H9 (cell line): Measurements from ENCODE around the gene TSR1. TPM values are rescaled to one million over a fixed set of nuclear protein-coding genes. Genes with fewer than 3 reads are reported as not detected.

Experiments
- DNase-seq: peaks from one replicate; pipeline ENCODE4 v3.0.0-alpha.2; 2017
- H2AFZ ChIP-seq: one replicate; pipeline ENCODE4 v1.6.1; 2013; ENCODE audit warnings: mild to moderate bottlenecking, low read length, control low read depth, moderate library complexity
- H2AK5ac ChIP-seq: 2 replicates; pipeline ENCODE4 v1.6.1; 2013; ENCODE audit warnings: low read length, control low read depth, mixed read lengths; ENCODE audit not compliant: insufficient read length
- H2BK120ac ChIP-seq: one replicate; pipeline ENCODE4 v1.6.1; 2013; ENCODE audit warnings: low read depth, mild to moderate bottlenecking, low read length, control low read depth, inconsistent platforms; ENCODE audit not compliant: poor library complexity, severe bottlenecking
- H2BK12ac ChIP-seq: 2 replicates; pipeline ENCODE4 v1.6.1; 2013; ENCODE audit warnings: low read length, control low read depth, mixed read lengths, low read depth; ENCODE audit not compliant: insufficient read length
- H2BK15ac ChIP-seq: 2 replicates; pipeline ENCODE4 v1.6.1; 2013; ENCODE audit warnings: low read depth, low read length, control low read depth
- H2BK20ac ChIP-seq: one replicate; pipeline ENCODE4 v1.6.1; 2013; ENCODE audit warnings: low read depth, mild to moderate bottlenecking, low read length, control low read depth, inconsistent platforms; ENCODE audit not compliant: poor library complexity, severe bottlenecking
- H2BK5ac ChIP-seq: 2 replicates; pipeline ENCODE4 v1.6.1; 2013; ENCODE audit warnings: low read length, control low read depth, mixed read lengths; ENCODE audit not compliant: insufficient read length
- H3K14ac ChIP-seq: 2 replicates; pipeline ENCODE4 v1.6.1; 2013; ENCODE audit warnings: low read length, control low read depth; ENCODE audit not compliant: insufficient read depth
- H3K18ac ChIP-seq: 2 replicates; pipeline ENCODE4 v1.6.1; 2013; ENCODE audit warnings: low read depth, mild to moderate bottlenecking, mixed read lengths, low read length, control low read depth; ENCODE audit not compliant: insufficient read length
- H3K23ac ChIP-seq: 2 replicates; pipeline ENCODE4 v1.6.1; 2013; ENCODE audit warnings: low read length, control low read depth, mixed read lengths, low read depth; ENCODE audit not compliant: insufficient read length
- H3K23me2 ChIP-seq: 2 replicates; pipeline ENCODE4 v1.6.1; 2013; ENCODE audit warnings: low read depth, mild to moderate bottlenecking, mixed read lengths, low read length, control low read depth; ENCODE audit not compliant: insufficient read length, poor library complexity, severe bottlenecking
- H3K27ac ChIP-seq: 2 replicates; pipeline ENCODE4 v1.5.1; 2013; ENCODE audit warnings: low read length, control low read depth, mixed read lengths, low read depth; ENCODE audit not compliant: insufficient read length
- H3K27me3 ChIP-seq: 2 replicates; pipeline ENCODE4 v1.6.1; 2013; ENCODE audit warnings: low read length, control low read depth, inconsistent platforms; ENCODE audit not compliant: insufficient read depth
- H3K4ac ChIP-seq: 2 replicates; pipeline ENCODE4 v1.6.1; 2013; ENCODE audit warnings: low read depth, mild to moderate bottlenecking, control low read depth, inconsistent platforms, low read length, moderate library complexity
- H3K4me1 ChIP-seq: 2 replicates; pipeline ENCODE4 v1.6.1; 2013; ENCODE audit warnings: low read length, control low read depth, inconsistent platforms; ENCODE audit not compliant: insufficient read depth
- H3K4me2 ChIP-seq: 2 replicates; pipeline ENCODE4 v1.6.1; 2013; ENCODE audit warnings: low read length, control low read depth, mixed read lengths; ENCODE audit not compliant: insufficient read length, insufficient read depth
- H3K56ac ChIP-seq: 2 replicates; pipeline ENCODE4 v1.6.1; 2013; ENCODE audit warnings: low read depth, mild to moderate bottlenecking, mixed read lengths, low read length, control low read depth; ENCODE audit not compliant: insufficient read length
- H3K79me1 ChIP-seq: 2 replicates; pipeline ENCODE4 v1.6.1; 2013; ENCODE audit warnings: low read depth, mild to moderate bottlenecking, moderate library complexity, low read length, control low read depth, inconsistent platforms; ENCODE audit not compliant: insufficient read depth, poor library complexity, severe bottlenecking
- H3K79me2 ChIP-seq: 2 replicates; pipeline ENCODE4 v1.6.1; 2013; ENCODE audit warnings: low read length, control low read depth, inconsistent platforms; ENCODE audit not compliant: insufficient read depth
- H3K9ac ChIP-seq: 2 replicates; pipeline ENCODE4 v1.6.1; 2013; ENCODE audit warnings: low read length, control low read depth, mixed read lengths; ENCODE audit not compliant: insufficient read length; ENCODE audit errors: extremely low read depth
- H3K9me3 ChIP-seq: one replicate; pipeline ENCODE4 v1.6.1; 2013; ENCODE audit warnings: low read depth, low read length, inconsistent platforms; ENCODE audit not compliant: control insufficient read depth
- H3T11ph ChIP-seq: one replicate; pipeline ENCODE4 v1.6.1; 2013; ENCODE audit warnings: mild to moderate bottlenecking, low read length, control low read depth, inconsistent platforms
- H4K20me1 ChIP-seq: one replicate; pipeline ENCODE4 v1.6.1; 2013; ENCODE audit not compliant: control insufficient read depth, insufficient read length, insufficient read depth
- H4K5ac ChIP-seq: 2 replicates; pipeline ENCODE4 v1.6.1; 2013; ENCODE audit warnings: low read depth, mild to moderate bottlenecking, mixed read lengths, low read length, control low read depth; ENCODE audit not compliant: insufficient read length
- H4K8ac ChIP-seq: replicated peaks from 2 replicates; pipeline ENCODE4 v1.6.1; 2013; ENCODE audit warnings: low read length, control low read depth, mixed read lengths, low read depth; ENCODE audit not compliant: insufficient read length
- H4K91ac ChIP-seq: 2 replicates; pipeline ENCODE4 v1.6.1; 2013; ENCODE audit warnings: low read depth, mild to moderate bottlenecking, moderate library complexity, mixed read lengths, low read length, control low read depth; ENCODE audit not compliant: insufficient read length
- H3K27ac Mint-ChIP-seq, 3 experiments: 2 replicates in 2 of 3; 3 replicates in 1 of 3; pipeline ENCODE4 v1.8.0; 2020 to 2021; ENCODE audit warnings: mixed read lengths in 3 of 3, mild to moderate bottlenecking in 1 of 3, moderate library complexity in 1 of 3
- H3K27me3 Mint-ChIP-seq: 2 replicates; pipeline ENCODE4 v1.8.0; 2021; ENCODE audit warnings: low read depth, mild to moderate bottlenecking, moderate library complexity, mixed read lengths
- H3K36me3 Mint-ChIP-seq, 3 experiments: 2 replicates in 2 of 3; 3 replicates in 1 of 3; pipeline ENCODE4 v1.8.0; 2020 to 2021; ENCODE audit warnings: low read depth in 3 of 3, mixed read lengths in 3 of 3; ENCODE audit not compliant: insufficient read depth in 1 of 3
- H3K4me1 Mint-ChIP-seq, 2 experiments: 2 replicates each; pipeline ENCODE4 v1.8.0; 2020; ENCODE audit warnings: mixed read lengths in 2 of 2
- H3K4me3 Mint-ChIP-seq, 2 experiments: 2 replicates in 1 of 2; 3 replicates in 1 of 2; pipeline ENCODE4 v1.8.0; 2020 to 2021; ENCODE audit warnings: mild to moderate bottlenecking in 2 of 2, mixed read lengths in 2 of 2, moderate library complexity in 1 of 2
- H3K9me3 Mint-ChIP-seq, 2 experiments: 2 replicates in 1 of 2; 3 replicates in 1 of 2; pipeline ENCODE4 v1.8.0; 2020; ENCODE audit warnings: mild to moderate bottlenecking in 2 of 2, mixed read lengths in 2 of 2, moderate library complexity in 1 of 2
- WGBS: extraction: QIAGEN DNeasy Blood & Tissue Kit; methylation state at CpG from one replicate; pipeline ENCODE4 v1.1.7; 2013; ENCODE audit warnings: missing lambda C conversion rate, low lambda C conversion rate, mixed read lengths; ENCODE audit not compliant: insufficient read length; ENCODE audit errors: extremely low coverage; 5-methylcytosine and 5-hydroxymethylcytosine counted together
- total RNA-seq: library from RNA; stranded (reverse); gene quantifications from 2 replicates; pipeline ENCODE4 v1.2.1, GENCODE V29; 2021
- TF ChIP-seq, protein P1 (sequence below): fragments of 200-600 bp; sonication (generic); conservative IDR thresholded peaks from 3 replicates; pipeline ENCODE4 v1.8.0; 2021; ENCODE audit warnings: antibody characterized with exemption, mild to moderate bottlenecking

TSR1 gene
- total RNA-seq, 1 experiment from 2014 or later, result 81.1 TPM

DNA sequence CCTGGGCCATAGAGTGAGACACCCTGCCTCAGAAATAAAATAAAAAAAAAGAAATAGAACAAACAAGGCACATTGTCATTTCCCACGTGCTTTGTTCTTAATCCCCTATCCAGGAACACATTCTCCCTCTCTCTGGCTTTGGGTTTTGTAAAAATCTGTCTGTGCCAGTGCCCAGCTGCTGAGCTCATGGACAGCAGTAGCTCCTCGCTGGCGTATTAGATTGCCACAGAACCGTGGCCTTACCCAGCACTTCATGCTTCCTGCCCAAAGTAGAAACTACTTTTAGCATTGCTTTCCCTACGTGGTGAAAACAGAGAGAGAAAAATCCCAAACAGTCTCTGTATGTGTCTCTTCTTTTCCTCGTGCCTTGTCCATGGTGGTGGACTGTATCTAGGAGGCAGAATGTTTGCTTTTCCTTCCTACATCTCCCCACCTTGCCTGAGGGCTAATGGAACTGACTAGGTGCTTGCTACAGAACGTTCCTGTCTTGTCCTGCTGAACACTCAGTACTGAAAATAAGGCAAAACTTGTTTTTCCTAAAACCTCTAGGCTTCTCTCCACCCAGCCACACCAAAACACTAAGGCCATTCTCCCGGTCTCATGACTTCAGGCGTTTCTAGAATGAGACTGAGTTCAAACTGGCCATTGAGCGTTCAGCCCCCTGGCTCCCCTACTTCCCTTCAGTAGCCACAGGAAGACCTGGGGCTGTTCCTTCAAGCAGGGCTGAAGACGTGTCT, 38.5 kb upstream of the TSR1 start:
- H2BK15ac ChIP-seq, result no peak overlapping the region
- no peak overlapping the region for H2AK5ac ChIP-seq
- H3K27me3 ChIP-seq, result no peaks in the 10 kb centered on the region
- no peak overlapping the region for H4K91ac ChIP-seq
- no peaks in the 10 kb centered on the region for H3K79me1 ChIP-seq
- no peak overlapping the region for H2AFZ ChIP-seq
- H3K23me2 ChIP-seq, result no peaks in the 10 kb centered on the region
- H2BK120ac ChIP-seq, result no peak overlapping the region
- no peak overlapping the region for H4K8ac ChIP-seq
- no peaks in the 10 kb centered on the region for H3K79me2 ChIP-seq
- H3K4me1 Mint-ChIP-seq, result peaks cover 7 to 12% of the 10 kb centered on the region in 2 experiments
- H3K27ac ChIP-seq, result no peak overlapping the region
- H4K20me1 ChIP-seq, result no peaks in the 10 kb centered on the region
- TF ChIP-seq, protein P1, sequence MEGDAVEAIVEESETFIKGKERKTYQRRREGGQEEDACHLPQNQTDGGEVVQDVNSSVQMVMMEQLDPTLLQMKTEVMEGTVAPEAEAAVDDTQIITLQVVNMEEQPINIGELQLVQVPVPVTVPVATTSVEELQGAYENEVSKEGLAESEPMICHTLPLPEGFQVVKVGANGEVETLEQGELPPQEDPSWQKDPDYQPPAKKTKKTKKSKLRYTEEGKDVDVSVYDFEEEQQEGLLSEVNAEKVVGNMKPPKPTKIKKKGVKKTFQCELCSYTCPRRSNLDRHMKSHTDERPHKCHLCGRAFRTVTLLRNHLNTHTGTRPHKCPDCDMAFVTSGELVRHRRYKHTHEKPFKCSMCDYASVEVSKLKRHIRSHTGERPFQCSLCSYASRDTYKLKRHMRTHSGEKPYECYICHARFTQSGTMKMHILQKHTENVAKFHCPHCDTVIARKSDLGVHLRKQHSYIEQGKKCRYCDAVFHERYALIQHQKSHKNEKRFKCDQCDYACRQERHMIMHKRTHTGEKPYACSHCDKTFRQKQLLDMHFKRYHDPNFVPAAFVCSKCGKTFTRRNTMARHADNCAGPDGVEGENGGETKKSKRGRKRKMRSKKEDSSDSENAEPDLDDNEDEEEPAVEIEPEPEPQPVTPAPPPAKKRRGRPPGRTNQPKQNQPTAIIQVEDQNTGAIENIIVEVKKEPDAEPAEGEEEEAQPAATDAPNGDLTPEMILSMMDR, result no peak
- H3K36me3 Mint-ChIP-seq, result peaks cover 3 to 37% (median 30%) of the 10 kb centered on the region in 3 experiments; a peak in 6 of 7 replicates
- H3K23ac ChIP-seq, result no peak overlapping the region
- no peak overlapping the region for H3K14ac ChIP-seq
- H3K9me3 Mint-ChIP-seq, result no peaks in the 10 kb centered on the region
- H3K56ac ChIP-seq, result no peak overlapping the region
- no peak overlapping the region for H2BK20ac ChIP-seq
- no peak overlapping the region; a peak in 1 of 7 replicates for H3K27ac Mint-ChIP-seq
- H3K4me1 ChIP-seq, result no peaks in the 10 kb centered on the region
- no peak overlapping the region for H3K4me3 Mint-ChIP-seq
- H3K18ac ChIP-seq, result no peak overlapping the region
- H3K9me3 ChIP-seq, result no peaks in the 10 kb centered on the region
- whole genome bisulfite sequencing, result no CpG with 5 or more reads among the region's 11 CpGs
- H3K27me3 Mint-ChIP-seq, result no peaks in the 10 kb centered on the region
- DNase-seq, result no peak
- no peak overlapping the region for H2BK12ac ChIP-seq
- H3K9ac ChIP-seq, result no peak overlapping the region
- no peak overlapping the region for H4K5ac ChIP-seq
- no peak overlapping the region for H3K4ac ChIP-seq
- no peak overlapping the region for H3K4me2 ChIP-seq
- no peak overlapping the region for H2BK5ac ChIP-seq
- H3T11ph ChIP-seq, result no peak overlapping the region
